NCI-H460 (cell line): ENCODE measurements around the gene DMAC2. TPM values are rescaled to one million over a fixed set of nuclear protein-coding genes. Genes with fewer than 3 reads are reported as not detected.
"Not testable (repeated sequence)": the region's sequence is repeated elsewhere in the genome, so short reads cannot be mapped to it uniquely, and the experiment has no call there.

Experiments used
- DNase-seq: peaks from one replicate; pipeline ENCODE4 v3.0.0-alpha.2; 2016; ENCODE audit warnings: low read depth; ENCODE audit errors: extremely low read depth
- total RNA-seq: library from RNA; depleted of rRNA; stranded (reverse); fragments of >200 nt; shearing (Covaris generic); gene quantifications from 2 replicates; pipeline ENCODE4 v1.2.3, GENCODE V29; 2014

DMAC2 gene
- total RNA-seq, 1 experiment from 2014 or later, result 27.5 TPM

DNA sequence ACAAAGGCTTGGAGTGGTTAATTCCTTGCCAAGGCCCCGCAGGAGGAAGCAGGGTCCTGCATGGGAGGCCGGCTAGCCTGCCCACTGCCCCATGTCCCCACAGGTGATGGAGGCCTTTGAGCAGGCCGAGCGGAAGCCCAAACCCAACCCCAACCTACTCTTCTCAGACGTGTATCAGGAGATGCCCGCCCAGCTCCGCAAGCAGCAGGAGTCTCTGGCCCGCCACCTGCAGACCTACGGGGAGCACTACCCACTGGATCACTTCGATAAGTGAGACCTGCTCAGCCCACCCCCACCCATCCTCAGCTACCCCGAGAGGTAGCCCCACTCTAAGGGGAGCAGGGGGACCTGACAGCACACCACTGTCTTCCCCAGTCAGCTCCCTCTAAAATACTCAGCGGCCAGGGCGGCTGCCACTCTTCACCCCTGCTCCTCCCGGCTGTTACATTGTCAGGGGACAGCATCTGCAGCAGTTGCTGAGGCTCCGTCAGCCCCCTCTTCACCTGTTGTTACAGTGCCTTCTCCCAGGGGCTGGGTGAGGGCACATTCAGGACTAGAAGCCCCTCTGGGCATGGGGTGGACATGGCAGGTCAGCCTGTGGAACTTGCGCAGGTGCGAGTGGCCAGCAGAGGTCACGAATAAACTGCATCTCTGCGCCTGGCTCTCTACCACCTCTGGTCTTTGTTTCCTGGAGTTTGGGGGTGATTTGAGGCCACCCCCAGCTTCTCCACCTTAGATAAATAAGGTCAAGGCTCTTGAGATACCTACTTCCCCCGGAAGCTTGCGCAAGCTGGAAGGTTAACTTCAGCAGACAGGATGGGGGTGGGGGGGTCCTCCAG, 15.2 kb downstream of the DMAC2 start:
- DNase-seq, result no peak

DNA sequence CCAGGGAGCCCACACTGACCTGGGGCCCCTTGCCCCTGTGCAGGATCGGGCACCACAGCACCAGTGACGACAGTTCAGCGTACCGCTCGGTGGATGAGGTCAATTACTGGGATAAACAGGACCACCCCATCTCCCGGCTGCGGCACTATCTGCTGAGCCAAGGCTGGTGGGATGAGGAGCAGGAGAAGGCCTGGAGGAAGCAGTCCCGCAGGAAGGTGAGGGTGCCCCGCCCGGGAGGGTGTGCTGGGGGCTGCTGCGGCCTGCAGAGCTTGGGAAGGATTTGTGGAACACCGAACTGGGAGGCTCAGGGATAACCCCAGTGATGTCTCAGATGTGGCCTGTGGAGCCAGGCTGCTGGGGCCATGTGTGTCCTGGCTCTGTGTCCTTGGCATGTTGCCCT, 16.8 kb downstream of the DMAC2 start:
- no peak for DNase-seq

DNA sequence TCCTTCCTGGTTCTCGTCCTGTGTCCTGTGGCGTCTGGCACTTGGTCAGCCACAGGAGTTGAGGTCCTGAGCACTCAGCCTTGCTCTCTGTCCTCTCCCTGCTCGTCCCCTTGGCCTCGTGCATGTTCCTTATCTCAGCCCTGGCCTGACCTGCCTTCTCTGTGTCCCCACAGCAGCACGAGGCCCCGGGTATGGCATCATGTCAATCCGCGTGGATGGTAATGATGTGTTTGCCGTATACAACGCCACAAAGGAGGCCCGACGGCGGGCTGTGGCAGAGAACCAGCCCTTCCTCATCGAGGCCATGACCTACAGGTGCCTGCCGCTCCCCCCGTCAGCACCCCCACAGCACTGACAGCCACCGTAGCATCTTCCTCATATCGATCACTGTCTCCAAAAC, 17.3 kb downstream of the DMAC2 start:
- DNase-seq, result no peak

DNA sequence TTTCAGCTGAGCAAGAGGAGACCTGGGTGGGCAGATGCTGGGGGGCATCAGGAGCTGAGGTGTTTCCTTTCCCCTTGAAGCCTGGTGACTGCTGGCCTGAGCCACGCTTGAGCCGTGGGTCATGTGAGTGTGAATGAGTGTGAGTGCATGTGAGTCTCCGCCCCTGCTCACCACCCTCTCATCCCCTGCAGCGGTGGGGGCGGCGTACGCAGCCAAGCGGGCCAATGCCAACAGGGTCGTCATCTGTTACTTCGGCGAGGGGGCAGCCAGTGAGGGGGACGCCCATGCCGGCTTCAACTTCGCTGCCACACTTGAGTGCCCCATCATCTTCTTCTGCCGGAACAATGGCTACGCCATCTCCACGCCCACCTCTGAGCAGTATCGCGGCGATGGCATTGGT, 17.7 kb downstream of the DMAC2 start:
- no peak for DNase-seq

DNA sequence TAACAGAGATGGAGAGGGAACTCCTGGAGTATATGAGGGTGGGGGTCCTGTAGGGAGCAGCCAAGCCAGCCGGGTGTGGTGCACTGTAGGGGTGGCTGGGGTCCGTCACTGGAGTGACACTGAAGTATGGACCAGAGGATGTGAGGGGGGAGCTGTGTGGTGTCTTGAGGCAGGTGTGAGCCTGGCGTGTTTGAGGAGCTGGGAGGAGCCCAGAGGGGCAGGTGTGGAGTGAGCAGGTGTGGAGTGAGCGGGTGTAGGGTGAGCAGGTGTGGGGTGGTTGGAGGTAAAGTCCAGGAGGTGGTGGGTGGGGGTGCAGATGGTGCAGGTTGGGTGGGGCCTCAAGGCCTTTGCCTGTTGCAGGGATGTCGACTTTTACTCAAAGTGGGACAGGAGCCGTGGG, 18.4 kb downstream of the DMAC2 start:
- no peak for DNase-seq

DNA sequence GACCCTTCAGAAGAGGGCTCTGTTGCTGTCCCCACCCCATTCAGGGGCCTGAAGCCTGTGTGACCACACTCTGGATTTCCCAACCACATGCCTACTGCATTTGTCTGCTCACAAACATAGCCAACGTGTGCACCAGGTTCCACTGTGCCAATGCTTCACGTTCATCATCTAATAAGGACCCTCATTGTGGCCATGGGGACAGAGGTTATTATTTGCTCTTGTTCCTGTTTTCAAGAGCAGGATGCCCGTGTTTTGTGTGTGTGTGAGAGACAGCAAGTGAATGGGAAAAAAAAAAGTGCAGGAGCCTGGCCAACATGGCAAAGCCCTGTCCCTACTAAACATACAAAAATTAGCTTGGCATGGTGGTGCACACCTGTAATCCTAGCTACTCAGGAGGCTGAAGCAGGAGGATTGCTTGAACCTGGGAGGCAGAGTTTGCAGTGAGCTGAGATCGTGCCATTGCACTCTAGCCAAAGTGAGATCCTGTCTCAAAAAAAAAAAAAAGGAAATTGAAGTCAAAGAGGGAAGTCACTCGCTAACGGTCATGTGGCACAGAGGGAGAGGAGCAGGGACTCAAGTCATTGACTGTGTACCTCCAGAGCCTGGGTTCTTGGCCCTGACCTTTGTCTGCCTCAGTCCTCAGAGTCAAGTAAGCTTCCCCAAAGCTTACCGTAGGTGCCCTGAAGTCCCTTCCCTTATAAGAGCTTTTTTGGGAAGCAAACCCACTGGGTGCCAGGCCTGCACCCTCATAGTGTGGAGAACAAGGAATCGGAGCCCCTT, 19.4 kb downstream of the DMAC2 start:
- DNase-seq, result no peak

DNA sequence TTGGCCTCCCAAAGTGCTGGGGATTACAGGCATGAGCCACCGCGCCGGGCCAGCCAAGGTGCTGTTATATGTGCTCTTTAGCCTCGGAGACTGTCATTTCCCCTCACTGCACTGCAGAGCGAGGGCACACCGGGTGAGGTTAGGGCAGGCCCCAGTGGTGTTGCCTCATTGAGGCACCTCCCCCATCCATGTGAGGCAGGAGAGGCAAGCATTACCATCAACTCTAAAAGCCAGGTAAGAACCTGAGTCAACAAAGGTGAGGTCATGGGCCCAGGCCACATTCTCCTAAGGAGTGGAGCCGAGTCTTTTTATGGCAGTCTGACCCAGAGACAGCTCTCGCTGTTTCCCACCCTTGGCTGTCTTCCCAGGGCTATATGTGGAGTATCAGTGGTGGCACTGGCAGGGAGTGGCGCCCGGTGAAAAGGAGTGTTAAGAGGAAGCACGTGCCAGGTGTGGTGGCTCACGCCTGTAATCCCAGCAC, 23.5 kb downstream of the DMAC2 start:
- no peak for DNase-seq

DNA sequence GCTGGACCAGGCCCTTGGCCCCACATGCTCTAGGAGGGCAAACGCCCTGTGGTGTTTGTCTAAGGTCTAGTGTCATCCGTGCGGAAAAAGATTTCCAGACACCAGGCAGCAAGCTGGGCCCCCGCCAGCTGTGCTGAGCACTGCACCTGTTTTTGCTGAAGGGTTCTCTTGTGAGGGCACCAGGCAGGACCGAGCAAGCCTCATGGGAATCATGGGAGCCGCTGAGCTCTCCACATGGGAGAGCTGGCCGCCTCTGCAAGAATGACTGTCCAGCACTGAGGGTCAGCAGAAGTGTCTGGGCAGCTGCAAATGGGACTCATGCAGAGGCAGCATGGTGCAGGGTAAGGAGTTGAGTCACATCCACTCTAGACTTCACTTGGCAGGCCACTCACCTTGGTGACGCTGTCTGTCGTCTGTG, 24.5 kb downstream of the DMAC2 start:
- DNase-seq, result no peak

DNA sequence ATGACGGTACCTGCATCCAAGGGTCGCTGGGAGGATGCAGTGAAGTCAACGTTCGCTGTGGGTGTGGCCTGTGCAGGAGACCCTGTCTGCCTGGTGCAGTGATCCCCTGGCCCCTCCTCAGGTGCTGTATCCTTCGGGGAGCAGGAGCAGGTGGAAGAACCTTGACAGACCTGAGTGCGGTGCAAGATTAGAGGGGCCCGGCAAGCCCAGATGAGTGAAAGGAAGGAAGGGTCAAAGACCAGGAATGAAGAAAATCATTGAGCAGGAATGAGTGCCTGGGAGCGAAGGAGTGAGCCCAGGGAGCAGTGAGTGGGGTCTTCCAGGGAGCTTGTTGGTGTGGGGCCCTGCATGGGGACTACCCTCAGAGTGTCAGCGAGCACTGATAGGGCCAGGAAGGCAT, 25.3 kb downstream of the DMAC2 start:
- no peak for DNase-seq

DNA sequence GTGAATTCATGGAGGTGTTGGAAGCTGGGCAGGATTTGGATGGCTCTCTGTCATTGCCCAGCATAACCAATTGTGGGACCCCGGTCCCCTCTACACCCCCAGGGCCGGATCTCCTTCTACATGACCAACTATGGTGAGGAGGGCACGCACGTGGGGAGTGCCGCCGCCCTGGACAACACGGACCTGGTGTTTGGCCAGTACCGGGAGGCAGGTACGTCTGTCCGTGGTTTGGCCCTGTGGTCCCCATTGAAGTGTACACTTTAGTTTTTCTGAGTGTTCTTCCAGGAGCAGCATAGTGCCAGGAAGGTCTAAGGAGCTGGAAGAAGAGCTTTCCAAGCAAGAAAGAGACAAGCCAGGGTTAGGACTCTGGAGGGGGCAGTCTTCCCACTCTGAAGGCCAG, 25.8 kb downstream of the DMAC2 start:
- DNase-seq, result no peak

DNA sequence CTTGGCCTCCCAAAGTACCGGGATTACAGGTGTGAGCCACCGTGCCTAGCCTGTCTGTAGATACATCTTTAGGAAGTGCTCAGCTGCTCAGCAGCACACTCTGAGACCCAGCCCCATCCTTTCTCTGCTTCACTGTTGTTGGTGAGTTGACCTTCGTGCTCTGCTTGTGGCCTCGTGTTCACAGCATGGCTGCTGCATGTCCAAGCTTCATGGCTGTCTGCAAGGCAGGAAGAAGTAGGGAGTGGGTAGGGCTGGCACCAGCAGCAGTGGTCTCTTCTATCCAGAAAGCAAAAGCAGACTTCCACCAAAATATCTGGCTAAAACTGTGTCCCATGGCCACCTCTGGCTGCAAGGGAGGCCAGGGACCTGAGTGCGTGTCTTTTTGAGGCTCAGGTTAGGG, 26.8 kb downstream of the DMAC2 start:
- no peak for DNase-seq

DNA sequence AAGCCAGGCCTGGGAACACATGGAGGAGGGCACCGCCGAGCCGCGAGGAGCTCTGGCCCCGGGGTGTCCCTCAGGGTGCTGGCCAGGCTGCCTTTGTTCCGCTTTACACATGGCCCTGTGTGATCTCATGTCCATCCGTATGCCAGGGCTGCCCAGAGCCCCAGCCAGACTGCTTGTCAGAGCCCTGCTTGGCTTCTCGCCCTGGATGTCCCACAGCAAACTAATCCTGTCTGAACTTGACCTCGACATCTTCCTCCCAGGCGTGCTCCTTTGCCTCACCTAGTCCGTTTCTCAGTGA, 27.8 kb downstream of the DMAC2 start:
- no peak for DNase-seq

DNA sequence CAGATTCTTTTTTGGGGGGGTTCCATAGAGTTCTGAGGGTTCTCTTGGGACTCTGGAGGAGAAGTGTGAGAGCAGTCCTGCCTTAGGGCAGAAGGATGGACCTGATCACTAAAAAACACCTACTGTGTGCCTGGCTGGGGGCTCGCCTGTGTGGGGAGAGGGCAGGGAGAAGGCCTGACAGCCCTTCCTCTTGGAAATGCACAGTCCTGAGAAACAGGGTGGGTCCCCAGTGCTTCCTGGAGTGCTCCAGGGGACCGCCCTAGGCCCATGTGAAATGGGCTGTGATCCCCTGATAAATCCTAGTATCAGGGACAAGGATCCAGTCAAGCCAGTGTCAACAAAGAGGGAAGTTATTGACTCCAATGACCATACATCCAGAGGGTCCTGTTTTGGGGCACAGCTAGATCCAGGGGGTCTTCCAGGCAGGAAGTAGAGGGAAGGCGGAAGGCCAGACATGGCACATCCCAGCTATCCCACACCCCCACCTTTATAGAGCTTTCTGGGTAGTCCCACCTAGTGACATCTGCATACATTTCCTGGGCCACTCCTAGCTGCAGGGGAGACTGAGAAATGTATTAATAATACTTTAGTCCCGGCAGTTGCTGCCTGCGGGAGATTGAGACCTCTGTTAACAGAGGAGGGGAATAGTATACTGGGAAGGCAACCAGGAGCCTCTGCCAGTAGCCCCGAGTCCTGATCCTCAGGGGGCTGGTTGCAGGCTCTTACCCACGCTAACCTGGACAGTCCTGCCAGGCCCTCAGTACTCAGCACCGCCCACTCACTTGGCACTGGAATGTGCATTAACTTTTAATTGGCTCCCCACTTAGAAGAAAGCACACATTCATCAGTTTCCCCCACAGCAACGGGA, 28.4 kb downstream of the DMAC2 start:
- no peak for DNase-seq

DNA sequence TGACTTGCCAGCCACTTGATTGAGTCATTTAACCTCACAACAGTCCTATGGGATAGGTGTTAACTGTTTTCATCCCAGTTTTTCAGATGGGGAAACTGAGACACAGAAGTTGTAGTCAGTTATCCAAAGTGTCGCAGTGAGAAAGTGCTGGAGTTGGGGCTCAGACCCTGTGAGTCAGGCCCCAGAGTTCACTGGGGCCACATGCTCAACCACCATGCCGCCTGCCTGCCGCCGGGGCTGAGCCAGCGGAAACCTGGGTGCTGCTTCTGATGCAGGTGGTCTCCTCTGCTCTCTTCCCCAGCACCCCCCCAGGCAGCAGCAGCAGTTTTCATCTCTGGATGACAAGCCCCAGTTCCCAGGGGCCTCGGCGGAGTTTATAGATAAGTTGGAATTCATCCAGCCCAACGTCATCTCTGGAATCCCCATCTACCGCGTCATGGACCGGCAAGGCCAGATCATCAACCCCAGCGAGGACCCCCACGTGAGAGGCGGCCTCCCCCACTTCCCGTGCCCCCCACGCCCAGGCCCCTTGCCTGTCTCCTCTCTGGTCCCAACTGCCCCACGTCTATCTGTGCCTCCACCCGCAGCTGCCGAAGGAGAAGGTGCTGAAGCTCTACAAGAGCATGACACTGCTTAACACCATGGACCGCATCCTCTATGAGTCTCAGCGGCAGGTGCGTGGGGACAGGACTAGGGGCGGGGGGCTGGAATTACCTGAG, 29.2 kb downstream of the DMAC2 start:
- DNase-seq, result no peak

DNA sequence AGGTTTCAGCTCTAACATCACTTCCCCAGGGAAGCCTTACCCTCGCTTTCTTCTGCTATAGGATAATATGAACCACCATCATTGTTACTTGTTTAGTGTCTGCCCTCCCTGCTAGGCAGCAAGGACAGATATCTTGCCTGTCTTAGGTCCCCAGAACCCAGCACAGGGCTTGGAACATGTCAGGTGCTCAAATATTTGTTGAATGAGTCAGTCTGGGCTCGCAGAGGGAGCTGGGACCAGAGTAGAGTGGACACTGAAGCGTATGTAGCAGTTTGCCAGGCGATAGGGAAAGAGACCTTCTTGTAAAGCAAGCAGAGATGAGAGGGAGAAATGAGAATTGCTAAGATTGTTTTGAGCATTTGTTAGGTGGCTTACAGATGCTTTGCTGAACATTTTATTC, 30.4 kb downstream of the DMAC2 start:
- no peak for DNase-seq

DNA sequence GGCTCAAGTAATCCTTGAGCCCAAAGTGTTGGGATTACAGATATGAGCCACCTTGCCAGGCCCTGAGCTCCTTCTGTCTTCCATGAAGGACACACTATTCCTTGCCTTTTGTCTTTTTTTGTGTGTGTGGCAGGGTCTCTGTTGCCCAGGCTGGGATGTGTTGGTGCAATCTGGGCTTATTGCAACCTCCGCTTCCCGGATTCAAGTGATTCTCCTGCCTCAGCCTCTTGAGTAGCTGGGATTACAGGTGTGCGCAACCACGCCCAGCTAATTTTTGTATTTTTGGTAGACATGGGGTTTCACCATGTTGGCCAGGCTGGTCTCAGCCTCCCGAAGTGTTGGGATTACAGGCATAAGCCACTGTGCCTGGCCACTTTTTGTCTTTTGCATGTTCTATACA, 30.9 kb downstream of the DMAC2 start:
- DNase-seq, result not testable (repeated sequence)

DNA sequence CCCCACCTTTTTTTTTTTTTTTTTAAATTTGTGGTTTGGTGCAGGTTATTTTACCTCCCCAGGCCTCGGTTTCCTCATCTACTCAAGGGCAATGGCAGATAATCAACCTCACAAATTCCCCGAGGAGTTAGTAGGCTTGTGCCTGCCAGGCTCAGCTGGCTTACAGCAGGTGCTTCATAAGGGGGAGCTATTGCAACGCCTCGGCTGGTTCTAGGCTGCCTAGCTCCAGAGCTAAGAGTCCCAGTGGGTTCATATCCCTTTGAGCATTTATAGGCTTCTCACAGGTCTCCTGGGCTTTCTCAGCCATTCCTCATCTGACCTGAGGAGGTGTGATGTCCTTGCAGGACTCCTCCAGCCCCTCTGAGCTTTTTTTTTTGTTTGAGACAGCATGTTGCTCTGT, 31.5 kb downstream of the DMAC2 start:
- DNase-seq, result no peak

DNA sequence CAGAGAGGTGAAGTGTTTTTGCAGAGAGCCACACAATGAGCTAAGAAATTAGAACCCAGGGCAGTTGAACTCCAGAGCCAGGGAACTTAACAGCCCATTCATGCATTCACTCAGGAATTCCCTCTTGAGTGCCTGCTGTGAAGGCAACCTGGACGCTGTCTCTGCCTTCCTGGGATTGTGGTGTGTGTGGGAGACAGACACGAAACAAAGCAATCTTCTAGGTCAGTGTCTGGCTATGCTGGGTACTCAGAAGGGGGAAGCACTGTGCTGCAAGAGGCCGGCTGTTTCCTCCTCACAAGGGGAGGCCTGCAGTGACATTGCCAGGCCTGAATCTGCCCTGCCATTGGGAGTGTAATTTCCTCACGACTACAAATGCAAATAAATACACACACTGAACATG, 32.4 kb downstream of the DMAC2 start:
- DNase-seq, result no peak

DNA sequence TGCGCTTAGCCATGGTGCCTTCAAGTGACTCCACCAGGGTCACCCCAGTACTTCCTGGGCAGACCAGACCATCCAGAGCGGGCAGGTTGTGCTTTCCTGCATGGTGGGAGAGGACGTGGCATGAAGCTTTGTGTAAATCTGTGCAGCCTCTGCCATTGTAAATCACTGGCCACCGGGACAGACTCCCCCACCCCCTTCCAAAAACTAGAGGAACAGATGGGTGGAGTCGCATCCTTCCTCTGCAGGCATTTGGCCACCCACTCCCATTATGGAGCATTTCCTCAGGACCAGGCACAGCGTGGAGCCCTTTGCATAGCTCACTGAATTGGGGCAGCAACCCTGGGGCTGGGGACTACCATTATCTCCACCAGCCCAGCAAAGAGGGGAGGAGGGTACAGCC, 33.9 kb downstream of the DMAC2 start:
- DNase-seq, result no peak

DNA sequence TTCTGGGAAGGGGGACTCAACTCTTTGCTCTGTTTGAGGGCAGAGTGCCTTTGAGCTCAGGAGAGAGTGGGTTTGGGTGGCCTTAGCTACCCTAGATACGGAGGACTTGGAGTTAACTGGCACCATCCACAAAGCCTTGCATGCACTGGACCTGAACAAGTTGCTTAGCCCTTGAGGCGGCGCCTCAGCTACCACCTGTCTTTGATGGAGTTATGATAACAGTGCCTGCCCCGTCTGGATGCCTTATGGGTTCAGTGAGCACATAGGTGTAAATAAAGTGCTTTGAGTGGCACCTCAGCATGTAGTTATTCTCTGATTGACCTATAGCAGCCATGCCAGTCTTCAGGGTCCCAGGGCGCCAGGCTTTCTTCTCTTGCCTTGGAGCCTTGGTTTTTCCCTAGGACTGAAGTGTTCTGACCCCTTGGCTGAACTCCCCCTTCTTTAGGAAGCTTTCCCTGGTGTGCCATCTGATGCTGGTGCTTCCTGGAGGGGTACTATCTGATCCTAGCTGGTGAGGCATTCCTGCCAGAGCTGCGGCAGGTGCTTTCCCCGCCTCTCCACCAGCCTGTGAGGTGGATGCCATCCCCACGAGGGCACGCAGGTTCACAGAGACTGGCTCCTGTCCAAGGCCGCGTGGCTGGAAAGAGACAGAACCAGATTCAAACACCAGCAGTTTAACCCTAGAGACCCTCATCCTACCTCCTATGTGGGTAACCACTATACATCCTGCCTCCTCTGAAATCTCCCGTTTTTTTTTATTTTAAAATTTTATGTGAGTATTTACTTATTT, 36.3 kb downstream of the DMAC2 start:
- DNase-seq, result no peak
